Activated naive CD4-positive, alpha-beta T cell treated with anti-CD3 and anti-CD28 coated beads, Interleukin-2, amount 50 U/mL, for 16 hours (primary cell): ENCODE measurements around the gene C3orf49.

Source experiments
- DNase-seq: peaks from one replicate; pipeline ENCODE4 v3.0.0-alpha.2; 2020

The C3orf49 gene

GRCh38 chr3:63819151-63819398 is at the start of gene C3orf49:
C3orf49 (plus strand) TSS chr3:63819299; CDS start chr3:63819472, 173 bp downstream.
- DNase-seq = no peak

GRCh38 chr3:63774781-63775180 is 44.3 kb upstream of the C3orf49 start:
- no peak for DNase-seq

GRCh38 chr3:63779227-63779626 is 39.9 kb upstream of the C3orf49 start:
- DNase-seq = no peak

- DNase-seq = no peak
Measured at GRCh38 chr3:63791974-63792373, 27.1 kb upstream of the C3orf49 start.

- DNase-seq = no peak
Measured at GRCh38 chr3:63795438-63795837, 23.7 kb upstream of the C3orf49 start.

GRCh38 chr3:63798544-63798943 is 20.6 kb upstream of the C3orf49 start:
- DNase-seq = no peak

- DNase-seq = no peak
Measured at GRCh38 chr3:63798949-63799348, 20.1 kb upstream of the C3orf49 start.

- DNase-seq = no peak
Measured at GRCh38 chr3:63800097-63800496, 19.0 kb upstream of the C3orf49 start.

- DNase-seq = no peak
Measured at GRCh38 chr3:63803911-63804310, 15.2 kb upstream of the C3orf49 start.

GRCh38 chr3:63807961-63808565 is 11.0 kb upstream of the C3orf49 start:
- no peak for DNase-seq

- no peak for DNase-seq
Measured at GRCh38 chr3:63808633-63809032, 10.5 kb upstream of the C3orf49 start.

- DNase-seq = no peak
Measured at GRCh38 chr3:63809607-63810006, 9.5 kb upstream of the C3orf49 start.

- DNase-seq = no peak
Measured at GRCh38 chr3:63814237-63814636, 4.9 kb upstream of the C3orf49 start.

GRCh38 chr3:63817225-63817624 is 1.9 kb upstream of the C3orf49 start:
- no peak for DNase-seq

- peak; percentile 57 for DNase-seq
Measured at GRCh38 chr3:63818282-63819150, 583 bp upstream of the C3orf49 start.

- no peak for DNase-seq
Measured at GRCh38 chr3:63824309-63824708, 5.2 kb downstream of the C3orf49 start.

GRCh38 chr3:63830526-63830925 is 11.4 kb downstream of the C3orf49 start:
- no peak for DNase-seq

GRCh38 chr3:63832395-63832794 is 13.3 kb downstream of the C3orf49 start:
- no peak for DNase-seq

GRCh38 chr3:63841704-63842103 is 22.6 kb downstream of the C3orf49 start:
- DNase-seq = no peak

- no peak for DNase-seq
Measured at GRCh38 chr3:63842127-63842526, 23.0 kb downstream of the C3orf49 start.

- no peak for DNase-seq
Measured at GRCh38 chr3:63845215-63845614, 26.1 kb downstream of the C3orf49 start.

GRCh38 chr3:63847718-63848450 is 28.8 kb downstream of the C3orf49 start:
- no peak for DNase-seq

GRCh38 chr3:63849175-63849574 is 30.1 kb downstream of the C3orf49 start:
- no peak for DNase-seq

- DNase-seq = no peak
Measured at GRCh38 chr3:63851287-63851686, 32.2 kb downstream of the C3orf49 start.
